Keratinocyte (primary cell): ENCODE measurements around the gene TMEM151A.

Experiments
- CTCF ChIP-seq, 3 experiments: IDR thresholded peaks in 1 of 3; conservative IDR thresholded peaks in 1 of 3; optimal IDR thresholded peaks in 1 of 3; 2 replicates in 2 of 3; 3 replicates in 1 of 3; pipeline versions ENCODE3 to v1.5.1; 2011; ENCODE audit warnings: low read length in 3 of 3, mild to moderate bottlenecking in 3 of 3, moderate library complexity in 2 of 3, control low read depth in 1 of 3, inconsistent platforms in 1 of 3; ENCODE audit not compliant: insufficient read depth in 2 of 3; ENCODE audit errors: extremely low read depth in 1 of 3
- EZH2 ChIP-seq: IDR thresholded peaks from one replicate; pipeline ENCODE4 v1.6.1; 2012; ENCODE audit warnings: inconsistent platforms, mild to moderate bottlenecking, low read length, moderate library complexity

GRCh38 chr11:66277471-66278362 is 14.0 kb upstream of the TMEM151A start, which contains the start of gene CNIH2:
- no peak for TF ChIP-seq CTCF (optimal IDR thresholded peaks at IDR 0.05 in 1 of 3, IDR thresholded peaks at IDR 0.05 in 1 of 3, conservative IDR thresholded peaks at IDR 0.05 in 1 of 3; ENCODE audit: extremely low read depth in 1 of 3, insufficient read depth in 2 of 3, low read length in 3 of 3)
- TF ChIP-seq EZH2: no peak
